HG02759 (cell line): ENCODE measurements around the gene SNX8.
"Not testable (repeated sequence)": the region's sequence is repeated elsewhere in the genome, so short reads cannot be mapped to it uniquely, and the experiment has no call there.

ENCODE experiments used
- ATAC-seq: cut with Tn5 transposase; IDR thresholded peaks from one replicate; pipeline ENCODE4 v1.9.1; 2021; ENCODE audit warnings: mild to moderate bottlenecking, moderate library complexity; ENCODE audit not compliant: unreplicated experiment

The SNX8 gene

DNA sequence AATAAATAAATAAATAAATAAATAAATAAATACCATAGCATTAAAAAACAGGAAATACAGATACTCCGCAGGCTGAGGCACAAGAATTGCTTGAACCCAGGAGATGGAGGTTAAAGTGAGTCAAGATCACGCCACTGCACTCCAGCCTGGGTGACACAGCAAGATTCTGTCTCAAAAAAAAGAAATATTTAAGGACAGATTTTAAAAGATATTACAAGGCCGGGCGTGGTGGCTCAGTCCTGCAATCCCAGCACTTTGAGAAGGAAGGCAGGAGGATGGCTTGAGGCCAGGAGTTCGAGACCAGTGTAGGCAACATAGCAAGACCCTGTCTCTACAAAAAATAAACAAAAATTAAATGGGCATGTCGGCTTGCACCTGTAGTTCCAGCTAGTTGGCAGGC is 17.5 kb upstream of the SNX8 start:
- ATAC-seq = no peak

DNA sequence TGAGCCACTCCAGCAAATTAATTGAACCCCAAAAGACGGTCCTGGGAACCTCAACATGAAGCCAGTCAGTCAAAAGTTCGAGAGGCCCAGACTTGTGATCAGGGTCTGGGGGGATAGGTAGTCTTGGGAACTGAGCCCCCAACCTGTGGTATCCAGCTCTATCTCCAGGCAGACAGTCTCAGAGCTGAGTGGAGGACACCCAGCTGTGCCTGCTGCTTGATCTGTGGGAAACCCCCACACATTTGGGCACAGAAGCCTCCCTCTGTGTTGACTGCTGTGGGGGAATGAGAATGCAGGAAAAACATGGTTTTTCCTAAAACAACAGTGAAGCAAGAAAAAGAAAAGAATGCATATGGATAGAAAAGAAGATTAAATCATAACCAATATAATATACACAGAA is 16.3 kb upstream of the SNX8 start:
- no peak for ATAC-seq

DNA sequence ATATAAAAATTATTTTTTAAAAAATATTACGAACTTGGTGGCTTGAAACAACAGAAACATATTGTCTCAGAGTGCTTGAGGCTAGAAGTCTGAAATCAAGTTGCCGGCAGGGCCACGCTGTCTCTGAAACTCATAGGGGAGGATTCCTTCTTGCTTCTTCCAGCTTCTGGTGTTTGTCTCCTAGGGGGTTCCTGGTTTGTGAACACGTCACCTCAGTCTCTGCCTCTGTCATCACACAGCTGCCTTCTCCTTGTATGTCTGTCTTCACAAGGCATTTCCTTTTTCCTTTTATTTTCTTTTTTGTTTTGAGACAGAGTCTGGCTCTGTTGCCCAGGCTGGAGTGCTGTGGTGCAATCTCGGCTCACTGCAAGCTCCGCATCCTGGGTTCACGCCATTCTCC is 12.7 kb upstream of the SNX8 start:
- no peak for ATAC-seq

DNA sequence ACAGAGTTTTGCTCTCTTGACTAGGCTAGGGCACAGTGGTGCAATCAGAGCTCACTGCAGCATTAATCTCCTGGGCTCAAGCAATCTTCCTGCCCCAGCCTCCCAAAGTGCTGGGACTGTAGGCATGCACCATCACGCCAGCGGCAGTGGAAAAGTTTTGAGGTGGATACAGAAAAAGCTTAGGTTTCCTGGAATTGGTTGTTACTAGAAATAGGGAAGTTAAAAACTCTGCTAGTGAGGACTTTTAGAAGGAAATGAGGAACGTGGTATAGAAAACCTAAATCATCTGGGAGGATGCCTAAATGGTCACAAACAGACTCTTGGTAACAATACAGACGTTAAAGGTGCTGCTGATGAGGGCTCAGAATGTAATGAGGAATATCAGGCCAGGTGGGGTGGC is 10.9 kb upstream of the SNX8 start:
- no peak for ATAC-seq

DNA sequence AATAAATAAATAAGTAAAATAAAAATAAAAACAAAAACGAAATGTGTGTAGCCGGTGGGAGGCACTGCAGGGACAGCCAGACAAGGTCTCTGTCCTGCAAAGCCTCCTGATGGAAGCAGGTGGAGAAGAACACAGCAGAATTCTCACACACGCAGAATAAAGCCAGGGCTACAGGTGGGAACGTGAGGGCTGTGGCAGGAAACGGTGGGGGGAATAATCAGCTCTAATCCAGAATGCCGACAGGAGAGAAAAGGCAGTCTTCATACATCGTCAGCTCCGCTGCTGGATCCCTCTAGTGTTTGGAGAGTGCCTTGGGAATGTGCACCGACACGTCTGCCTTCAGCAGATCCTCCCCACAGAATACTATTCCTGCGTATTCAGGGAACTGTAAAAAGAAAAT is 6.8 kb upstream of the SNX8 start:
- no peak for ATAC-seq

DNA sequence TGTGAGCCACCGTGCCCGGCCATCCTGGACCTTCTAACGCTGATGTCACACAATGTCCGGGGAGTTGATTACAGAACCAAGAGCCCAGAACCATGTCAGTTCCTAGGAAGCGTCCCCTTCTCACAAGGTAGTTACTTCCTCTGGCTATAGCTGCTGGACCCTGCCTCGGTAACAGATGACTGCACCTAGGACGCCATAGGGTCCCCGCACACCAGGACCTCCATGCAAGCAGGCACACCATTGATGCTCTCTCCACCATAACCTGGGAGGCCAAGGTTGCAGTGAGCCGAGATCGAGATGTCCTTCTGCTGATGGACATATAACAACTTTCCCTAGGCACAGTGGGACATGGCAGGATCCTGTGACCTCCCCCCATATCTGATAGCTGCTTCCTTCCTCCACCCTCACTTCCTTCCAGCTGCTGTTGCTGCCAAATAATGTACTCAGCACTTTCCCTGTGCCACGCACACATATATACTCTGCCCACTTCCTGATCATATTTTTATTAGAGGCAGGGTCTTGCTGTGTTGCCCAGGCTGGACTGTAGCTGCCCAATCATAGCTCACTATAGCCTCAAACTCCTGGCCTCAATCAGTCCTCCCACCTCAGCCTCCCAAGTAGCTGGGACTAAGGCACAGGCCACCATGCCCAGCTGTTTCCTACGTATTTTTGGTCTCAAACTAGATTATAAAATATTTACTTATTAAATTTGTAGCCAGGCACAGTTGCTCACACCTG is 3.5 kb upstream of the SNX8 start:
- ATAC-seq = no peak

DNA sequence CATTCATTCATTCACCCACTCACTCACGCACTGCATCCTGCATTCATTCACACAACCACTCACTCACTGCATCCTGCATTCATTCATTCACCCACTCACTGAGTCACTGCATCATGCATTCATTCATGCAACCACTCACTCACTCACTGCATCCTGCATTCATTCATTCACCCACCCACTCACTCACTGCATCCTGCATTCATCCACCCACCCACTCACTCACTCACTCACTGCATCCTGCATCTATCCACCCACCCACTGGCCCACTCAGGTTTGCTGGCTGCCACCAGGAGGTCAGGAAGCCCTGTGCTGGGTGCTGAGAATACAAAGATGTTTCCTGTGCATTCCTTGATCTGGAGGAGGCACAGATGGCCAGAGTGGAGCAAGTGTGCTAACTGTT is 2.3 kb upstream of the SNX8 start:
- ATAC-seq = no peak

DNA sequence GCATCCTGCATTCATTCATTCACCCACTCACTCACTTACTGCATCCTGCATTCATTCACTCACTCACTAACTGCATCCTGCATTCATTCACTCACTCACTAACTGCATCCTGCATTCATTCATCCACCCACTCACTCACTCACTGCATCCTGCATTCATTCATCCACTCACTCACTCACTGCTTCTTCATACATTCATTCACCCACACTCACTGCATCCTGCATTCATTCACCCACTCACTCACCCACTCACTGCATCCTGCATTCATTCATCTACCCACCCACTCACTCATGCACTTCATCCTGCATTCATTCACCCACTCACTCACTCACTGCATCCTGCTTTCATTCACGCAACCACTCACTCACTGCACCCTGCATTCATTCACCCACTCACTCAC is 1.5 kb upstream of the SNX8 start:
- no peak for ATAC-seq

DNA sequence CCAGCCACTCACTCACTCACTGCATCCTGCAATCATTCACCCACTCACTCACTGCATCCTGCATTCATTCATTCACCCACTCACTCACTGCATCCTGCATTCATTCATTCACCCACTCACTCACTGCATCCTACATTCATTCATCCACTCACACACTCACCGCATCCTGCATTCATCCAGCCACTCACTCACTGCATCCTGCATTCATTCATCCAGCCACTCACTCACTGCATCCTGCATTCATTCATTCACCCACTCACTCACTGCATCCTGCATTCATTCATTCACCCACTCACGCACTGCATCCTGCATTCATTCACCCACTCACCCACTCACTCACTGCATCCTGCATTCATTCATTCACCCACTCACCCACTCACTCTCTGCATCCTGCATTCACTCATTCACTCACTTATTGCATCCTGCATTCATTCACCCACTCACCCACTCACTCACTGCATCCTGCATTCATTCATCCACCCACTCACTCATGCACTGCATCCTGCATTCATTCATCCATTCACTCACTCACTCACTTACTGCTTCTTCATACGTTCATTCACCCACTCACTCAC is 802 bp upstream of the SNX8 start:
- not testable (repeated sequence) for ATAC-seq

DNA sequence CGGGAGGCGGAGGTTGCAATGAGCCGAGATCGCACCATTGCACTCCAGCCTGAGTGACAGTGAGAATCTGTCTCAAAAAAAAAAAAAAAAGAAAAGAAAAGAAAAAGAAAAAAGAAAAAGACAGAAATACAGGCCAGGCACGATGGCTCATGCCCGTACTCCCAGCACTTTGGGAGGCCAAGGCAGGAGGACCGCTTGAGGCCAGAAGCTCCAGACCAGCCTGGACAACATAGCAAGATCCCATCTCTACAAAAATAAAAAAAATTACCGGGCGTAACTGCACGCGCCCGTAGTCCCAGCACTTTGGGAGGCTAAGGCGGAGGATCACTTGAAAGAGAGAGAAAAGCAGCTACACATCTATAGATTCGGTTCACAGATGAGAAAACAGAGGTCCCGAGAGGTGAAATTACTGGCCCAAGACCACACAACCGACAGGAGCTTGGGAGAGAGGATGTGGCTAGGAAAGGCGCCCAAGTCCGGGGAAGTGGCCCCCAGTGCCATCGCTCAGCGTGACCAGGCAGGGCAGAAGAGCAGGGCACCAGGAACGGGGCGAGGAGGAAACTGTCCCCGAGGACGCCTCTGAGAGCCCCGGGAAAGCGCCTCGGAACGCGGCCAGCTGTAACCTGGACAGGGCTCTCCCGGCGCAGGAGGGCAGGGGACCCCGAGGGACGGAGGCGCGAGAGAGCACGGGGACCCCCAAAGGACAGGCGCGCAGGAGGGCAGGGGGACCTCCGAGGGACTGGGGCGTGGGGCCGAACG is 612 bp downstream of the SNX8 start:
- no peak for ATAC-seq

DNA sequence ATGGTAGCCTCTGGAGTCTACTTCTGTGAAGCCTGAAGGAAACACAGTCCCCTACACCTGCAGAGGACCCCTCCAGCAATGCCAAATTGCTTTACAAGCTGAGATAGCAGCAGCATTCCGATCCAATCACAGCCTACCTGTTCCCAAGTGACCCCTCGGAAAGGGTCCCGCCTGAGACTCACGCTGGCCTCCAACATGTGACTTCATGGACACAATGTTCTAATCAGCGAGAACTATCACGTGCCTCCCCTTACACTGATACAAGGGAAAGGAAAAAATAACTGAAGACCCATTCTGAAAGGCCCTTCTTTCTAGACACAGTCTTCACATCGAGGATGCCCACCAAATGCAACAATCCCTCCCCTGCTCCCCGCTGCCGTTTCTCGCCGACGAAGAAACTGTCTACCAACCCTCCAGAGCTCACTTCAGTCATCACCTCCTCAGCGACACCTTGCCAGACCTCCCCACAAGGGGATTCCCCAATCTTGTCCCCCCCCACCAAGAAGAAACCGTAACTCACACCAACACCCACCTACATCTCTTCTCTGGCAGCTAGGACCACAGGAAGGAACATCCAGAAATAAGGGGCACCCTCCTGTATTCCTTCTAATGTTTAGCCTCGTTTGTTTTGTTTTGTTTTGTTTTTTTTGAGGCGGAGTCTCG is 1.8 kb downstream of the SNX8 start:
- no peak for ATAC-seq

DNA sequence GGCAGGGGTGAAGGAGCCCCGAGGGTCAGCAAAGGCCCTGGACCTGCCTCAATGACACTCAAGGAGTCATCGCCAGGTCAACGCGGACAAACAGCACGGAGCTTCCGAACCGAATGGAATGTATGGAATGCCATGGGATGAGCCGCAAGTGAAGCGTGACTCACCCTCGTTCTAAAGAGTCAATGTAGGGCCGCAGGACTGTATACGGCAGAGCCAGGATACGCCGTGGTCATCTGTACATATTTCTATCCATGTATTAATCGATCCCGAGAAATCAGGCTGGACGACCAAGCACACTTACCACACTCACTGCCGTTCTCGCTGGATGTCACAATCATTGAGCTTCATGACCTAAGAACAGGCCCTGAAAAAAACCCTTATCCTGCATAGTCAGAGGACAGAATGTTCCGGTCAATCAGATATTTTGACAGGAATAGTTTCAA is 4.3 kb downstream of the SNX8 start:
- ATAC-seq = no peak

DNA sequence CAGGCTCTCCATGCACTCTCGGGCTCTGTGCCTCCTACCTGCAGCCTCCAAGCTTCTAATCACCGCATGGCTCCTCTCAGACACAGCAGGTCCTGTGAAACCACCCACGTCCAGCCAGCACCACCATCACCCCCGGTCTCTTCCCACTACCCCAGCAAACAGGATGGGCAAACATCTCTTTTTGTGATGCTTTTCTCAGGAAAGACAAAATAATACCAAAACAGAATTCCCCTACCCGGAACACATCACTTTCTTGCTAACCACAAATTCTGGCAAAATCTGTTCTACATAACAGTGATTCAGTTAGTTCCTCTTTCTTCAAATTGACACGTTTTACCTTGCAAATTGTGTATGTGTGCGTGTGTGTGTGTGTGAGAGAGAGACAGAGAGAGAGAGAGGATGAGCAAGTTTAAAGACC is 6.5 kb downstream of the SNX8 start:
- peak; percentile 58 for ATAC-seq

DNA sequence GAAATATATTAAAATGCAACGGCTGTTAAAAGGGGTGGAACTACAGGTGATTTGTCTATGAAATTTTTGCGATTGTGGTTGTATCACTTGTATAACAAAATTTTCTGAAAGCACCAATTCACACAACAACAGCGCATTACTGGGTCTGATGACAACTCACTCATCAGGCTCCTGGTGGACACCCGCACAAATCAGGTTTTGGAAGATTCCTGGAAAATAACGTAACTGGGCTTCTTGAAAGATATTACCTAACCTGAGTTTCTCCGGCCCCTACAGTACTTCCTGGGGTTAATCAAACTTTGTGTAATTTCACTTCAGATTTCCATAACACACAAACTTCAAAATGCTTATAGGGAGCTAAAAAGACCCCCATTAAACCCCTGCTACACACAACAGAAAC is 7.6 kb downstream of the SNX8 start:
- ATAC-seq = no peak

DNA sequence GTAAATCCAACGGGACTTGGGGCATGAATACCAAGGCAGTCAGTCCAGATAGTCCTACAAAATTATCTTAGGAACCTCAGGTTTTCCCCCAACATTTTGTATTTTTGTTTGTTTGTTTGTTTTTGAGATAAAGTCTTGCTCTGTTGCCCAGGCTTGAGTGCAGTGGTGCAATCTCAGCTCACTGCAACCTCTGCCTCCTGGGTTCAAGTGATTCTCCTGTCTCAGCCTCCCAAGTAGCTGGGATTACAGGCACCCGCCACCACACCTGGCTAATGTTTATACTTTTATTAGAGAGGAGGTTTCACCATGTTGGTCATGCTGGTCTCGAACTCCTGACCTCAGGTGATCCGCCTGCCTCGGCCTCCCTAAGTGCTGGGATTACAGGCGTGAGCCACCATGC is 9.0 kb downstream of the SNX8 start:
- not testable (repeated sequence) for ATAC-seq

DNA sequence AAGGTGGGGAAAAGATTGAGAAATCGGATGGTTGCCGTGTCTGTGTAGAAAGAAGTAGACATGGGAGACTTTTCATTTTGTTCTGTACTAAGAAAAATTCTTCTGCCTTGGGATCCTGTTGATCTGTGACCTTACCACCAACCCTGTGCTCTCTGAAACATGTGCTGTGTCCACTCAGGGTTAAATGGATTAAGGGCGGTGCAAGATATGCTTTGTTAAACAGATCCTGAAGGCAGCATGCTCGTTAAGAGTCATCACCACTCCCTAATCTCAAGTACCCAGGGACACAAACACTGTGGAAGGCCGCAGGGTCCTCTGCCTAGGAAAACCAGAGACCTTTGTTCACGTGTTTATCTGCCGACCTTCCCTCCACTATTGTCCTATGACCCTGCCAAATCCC is 10.7 kb downstream of the SNX8 start:
- ATAC-seq = not testable (repeated sequence)

DNA sequence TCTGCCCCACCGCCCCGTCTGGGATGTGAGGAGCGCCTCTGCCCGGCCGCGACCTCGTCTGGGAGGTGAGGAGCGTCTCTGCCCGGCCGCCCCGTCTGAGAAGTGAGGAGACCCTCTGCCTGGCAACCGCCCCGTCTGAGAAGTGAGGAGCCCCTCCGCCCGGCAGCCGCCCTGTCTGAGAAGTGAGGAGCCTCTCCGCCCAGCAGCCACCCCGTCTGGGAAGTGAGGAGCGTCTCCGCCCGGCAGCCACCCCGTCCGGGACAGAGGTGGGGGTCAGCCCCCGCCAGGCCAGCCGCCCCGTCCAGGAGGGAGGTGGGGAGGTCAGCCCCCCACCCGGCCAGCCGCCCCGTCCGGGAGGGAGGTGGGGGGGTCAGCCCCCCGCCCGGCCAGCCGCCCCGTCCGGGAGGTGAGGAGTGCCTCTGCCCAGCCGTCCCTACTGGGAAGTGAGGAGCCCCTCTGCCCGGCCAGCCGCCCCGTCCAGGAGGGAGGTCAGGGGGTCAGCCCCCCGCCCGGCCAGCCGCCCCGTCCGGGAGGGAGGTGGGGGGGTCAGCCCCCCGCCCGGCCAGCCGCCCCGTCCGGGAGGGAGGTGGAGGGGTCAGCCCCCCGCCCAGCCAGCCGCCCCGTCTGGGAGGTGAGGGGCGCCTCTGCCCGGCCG is 11.4 kb downstream of the SNX8 start:
- not testable (repeated sequence) for ATAC-seq

DNA sequence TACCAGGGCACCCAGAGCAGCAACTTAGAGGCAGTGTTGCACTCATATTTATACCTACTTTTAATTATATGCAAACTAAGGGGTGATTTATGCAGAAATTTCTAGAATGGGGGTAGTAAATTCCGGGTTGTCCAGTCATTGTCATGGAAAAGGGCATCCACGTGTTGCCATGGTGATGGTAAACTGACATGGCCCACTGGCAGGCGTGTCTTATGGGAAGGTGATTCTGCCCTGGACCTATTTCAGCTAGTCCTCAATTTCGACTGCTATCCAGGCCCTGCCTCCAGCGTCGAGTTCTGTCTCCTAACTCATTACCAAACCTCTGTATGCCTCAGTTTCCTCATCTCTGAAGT is 12.8 kb downstream of the SNX8 start:
- no peak for ATAC-seq

DNA sequence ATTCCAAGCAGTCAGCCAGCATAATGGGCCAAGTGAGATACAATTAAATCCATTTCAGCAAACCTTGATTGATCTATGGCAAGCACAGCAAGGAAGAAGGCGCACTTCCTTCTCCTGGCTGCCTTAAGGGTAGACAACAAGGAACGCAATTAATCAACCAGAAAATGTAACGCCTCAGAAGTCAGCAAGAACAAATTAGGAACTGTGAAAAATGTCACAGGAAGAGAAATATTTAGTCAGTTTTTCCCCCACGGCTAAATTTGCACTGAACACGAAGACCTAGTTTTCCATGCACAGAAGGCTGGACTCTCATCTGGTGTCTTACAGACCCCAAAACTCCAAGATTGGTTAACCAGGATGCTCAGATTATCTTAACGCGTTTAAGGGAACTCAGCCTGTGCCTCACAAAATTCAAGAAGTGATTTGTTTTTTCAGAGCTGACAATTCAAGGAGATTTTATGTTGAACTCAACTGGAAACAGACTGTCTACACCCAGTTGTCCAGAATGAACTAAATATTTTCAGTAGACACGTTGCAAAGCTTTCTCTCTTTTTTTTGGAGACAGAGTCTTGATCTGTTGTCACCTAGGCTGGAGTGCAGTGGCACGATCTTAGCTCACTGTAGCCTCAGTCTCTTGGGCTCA is 14.2 kb downstream of the SNX8 start:
- no peak for ATAC-seq

DNA sequence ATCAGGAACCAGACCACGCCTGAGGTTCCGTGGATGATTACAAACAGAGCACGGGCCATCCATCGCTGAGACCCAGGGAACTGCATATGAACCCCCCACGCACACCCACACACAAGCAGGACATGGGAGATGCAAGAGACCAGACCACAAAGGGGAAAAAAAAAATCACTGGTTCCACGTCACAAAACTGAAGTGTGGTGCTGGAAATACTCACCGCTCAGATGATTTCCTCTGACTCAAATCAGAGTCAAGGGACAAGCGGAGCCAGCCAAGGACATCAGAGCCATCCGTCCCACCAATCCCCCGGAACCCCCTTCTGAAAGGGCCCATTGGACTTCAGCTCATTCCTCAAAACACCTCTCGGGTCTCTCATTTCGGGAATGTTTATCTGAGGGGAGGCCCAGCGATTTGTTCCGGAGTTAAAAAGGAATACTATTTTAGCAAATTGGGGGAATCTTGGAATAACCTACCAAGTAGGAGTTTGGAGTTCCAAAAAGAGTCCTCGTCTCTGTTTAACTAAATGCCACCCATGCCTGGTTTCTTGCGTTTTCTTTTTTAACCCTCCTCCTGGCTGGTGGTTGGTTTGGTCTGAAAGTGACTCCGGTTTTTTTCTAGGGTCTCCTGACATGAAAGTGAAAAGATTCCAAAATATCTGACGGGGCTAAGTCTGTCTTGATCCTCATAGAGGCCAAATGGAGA is 15.0 kb downstream of the SNX8 start:
- peak; percentile 57 for ATAC-seq
